SJSA1 (cell line): ENCODE results near the gene DPY19L2. TPM values are rescaled to one million over a fixed set of nuclear protein-coding genes. Genes with fewer than 3 reads are reported as not detected.
"Not testable (repeated sequence)": the region's sequence is repeated elsewhere in the genome, so short reads cannot be mapped to it uniquely, and the experiment has no call there.

Experiments used
- DNase-seq, 2 experiments: peaks; one replicate each; pipeline ENCODE4 v3.0.0-alpha.2; 2015 to 2020; ENCODE audit warnings: low spot score in 2 of 2, low read depth in 1 of 2
- H3K27ac ChIP-seq: fragments of 250-450 bp; sonication (Bioruptor Pico); 2 replicates; pipeline ENCODE4 v1.5.1; 2020; ENCODE audit warnings: mild to moderate bottlenecking, moderate library complexity
- H3K27me3 ChIP-seq: fragments of 250-450 bp; sonication (Bioruptor Pico); replicated peaks from 2 replicates; pipeline ENCODE4 v1.5.1; 2020; ENCODE audit warnings: mild to moderate bottlenecking, moderate library complexity
- H3K36me3 ChIP-seq: fragments of 250-450 bp; sonication (Bioruptor Pico); 2 replicates; pipeline ENCODE4 v1.5.1; 2020; ENCODE audit warnings: mild to moderate bottlenecking
- H3K4me1 ChIP-seq: fragments of 250-450 bp; sonication (Bioruptor Pico); replicated peaks from 2 replicates; pipeline ENCODE4 v1.6.1; 2021; ENCODE audit warnings: mild to moderate bottlenecking
- H3K4me3 ChIP-seq: fragments of 250-450 bp; sonication (Bioruptor Pico); 2 replicates; pipeline ENCODE4 v1.5.1; 2020; ENCODE audit warnings: mild to moderate bottlenecking
- H3K9me3 ChIP-seq: fragments of 250-450 bp; sonication (Bioruptor Pico); replicated peaks from 2 replicates; pipeline ENCODE4 v1.5.1; 2020; ENCODE audit warnings: mild to moderate bottlenecking
- total RNA-seq: library from RNA; depleted of rRNA; stranded (reverse); fragments of >200 nt; shearing (Covaris generic); gene quantifications from 2 replicates; pipeline ENCODE4 v1.2.3, GENCODE V29; 2014

Gene DPY19L2
- total RNA-seq, 1 experiment from 2014 or later = 7.0 TPM

- H3K4me3 ChIP-seq, DNase-seq, H3K27ac ChIP-seq, H3K27me3 ChIP-seq, H3K4me1 ChIP-seq, H3K36me3 ChIP-seq, H3K9me3 ChIP-seq: not testable (repeated sequence)
Observed at GRCh38 chr12:63685789-63686188, 17.5 kb upstream of the DPY19L2 start.

- not testable (repeated sequence) for H3K9me3 ChIP-seq, H3K27ac ChIP-seq, DNase-seq, H3K27me3 ChIP-seq, H3K36me3 ChIP-seq, H3K4me1 ChIP-seq, H3K4me3 ChIP-seq
Observed at GRCh38 chr12:63682617-63683016, 14.3 kb upstream of the DPY19L2 start.

GRCh38 chr12:63680758-63681157, 12.5 kb upstream of the DPY19L2 start:
- not testable (repeated sequence) for DNase-seq, H3K27ac ChIP-seq

GRCh38 chr12:63672550-63672949, 4.3 kb upstream of the DPY19L2 start:
- not testable (repeated sequence) for H3K27ac ChIP-seq, DNase-seq, H3K4me3 ChIP-seq, H3K9me3 ChIP-seq, H3K27me3 ChIP-seq, H3K36me3 ChIP-seq, H3K4me1 ChIP-seq

More at GRCh38 chr12:63680758-63681157, 12.5 kb upstream of the DPY19L2 start:
- not testable (repeated sequence) for H3K4me1 ChIP-seq, H3K36me3 ChIP-seq, H3K27me3 ChIP-seq, H3K4me3 ChIP-seq, H3K9me3 ChIP-seq

GRCh38 chr12:63669936-63670335, 1.6 kb upstream of the DPY19L2 start:
- not testable (repeated sequence) for H3K4me1 ChIP-seq, H3K9me3 ChIP-seq, DNase-seq, H3K27me3 ChIP-seq, H3K27ac ChIP-seq, H3K36me3 ChIP-seq, H3K4me3 ChIP-seq

GRCh38 chr12:63669427-63669826, 1.1 kb upstream of the DPY19L2 start:
- H3K27me3 ChIP-seq, H3K9me3 ChIP-seq, H3K4me3 ChIP-seq, H3K27ac ChIP-seq, DNase-seq, H3K4me1 ChIP-seq, H3K36me3 ChIP-seq: not testable (repeated sequence)

- H3K27me3 ChIP-seq, H3K9me3 ChIP-seq, H3K27ac ChIP-seq, H3K36me3 ChIP-seq, H3K4me1 ChIP-seq: not testable (repeated sequence)
- peak in 1 of 2 experiments; percentile 27 for DNase-seq
- peak overlapping the region; percentile 74 for H3K4me3 ChIP-seq
Observed at GRCh38 chr12:63668800-63669365, 590 bp upstream of the DPY19L2 start.

GRCh38 chr12:63663005-63663404, 5.3 kb downstream of the DPY19L2 start:
- not testable (repeated sequence) for H3K4me1 ChIP-seq, H3K27ac ChIP-seq, H3K9me3 ChIP-seq, H3K27me3 ChIP-seq, H3K4me3 ChIP-seq, DNase-seq, H3K36me3 ChIP-seq

GRCh38 chr12:63658501-63658900, 9.8 kb downstream of the DPY19L2 start:
- not testable (repeated sequence) for H3K9me3 ChIP-seq, H3K4me1 ChIP-seq, H3K36me3 ChIP-seq, H3K4me3 ChIP-seq, DNase-seq, H3K27me3 ChIP-seq, H3K27ac ChIP-seq

GRCh38 chr12:63656407-63656806, 11.9 kb downstream of the DPY19L2 start:
- not testable (repeated sequence) for H3K36me3 ChIP-seq, H3K27ac ChIP-seq, DNase-seq, H3K27me3 ChIP-seq, H3K4me3 ChIP-seq, H3K9me3 ChIP-seq, H3K4me1 ChIP-seq

- not testable (repeated sequence) for H3K36me3 ChIP-seq, H3K27me3 ChIP-seq, DNase-seq, H3K4me3 ChIP-seq, H3K9me3 ChIP-seq, H3K4me1 ChIP-seq, H3K27ac ChIP-seq
Observed at GRCh38 chr12:63655543-63656257, 12.6 kb downstream of the DPY19L2 start.

GRCh38 chr12:63654481-63654880, 13.8 kb downstream of the DPY19L2 start:
- H3K27ac ChIP-seq, H3K36me3 ChIP-seq, H3K27me3 ChIP-seq, H3K4me3 ChIP-seq, H3K4me1 ChIP-seq, DNase-seq, H3K9me3 ChIP-seq: not testable (repeated sequence)

- not testable (repeated sequence) for H3K9me3 ChIP-seq, H3K4me1 ChIP-seq, H3K27me3 ChIP-seq, H3K36me3 ChIP-seq, H3K4me3 ChIP-seq
- H3K27ac ChIP-seq = peak overlapping the region; percentile 53
- DNase-seq = peak; percentile 47 to 70
Observed at GRCh38 chr12:63649517-63649916, 18.8 kb downstream of the DPY19L2 start.

- not testable (repeated sequence) for H3K27ac ChIP-seq, H3K36me3 ChIP-seq, H3K4me3 ChIP-seq, H3K4me1 ChIP-seq, H3K27me3 ChIP-seq, H3K9me3 ChIP-seq
- peak; percentile 36 to 46 for DNase-seq
Observed at GRCh38 chr12:63643381-63644140, 24.7 kb downstream of the DPY19L2 start.
